Epithelial cell of prostate (primary cell): Measurements from ENCODE around the gene ZP4.

Experiments used
- DNase-seq: peaks from one replicate; pipeline ENCODE4 v3.0.0-alpha.2; 2011; ENCODE audit warnings: low read depth, low spot score
- H3K27ac ChIP-seq: fragments of 450-650 bp; 2 replicates; pipeline ENCODE4 v1.5.1; 2017; ENCODE audit warnings: mild to moderate bottlenecking

The ZP4 gene

DNA sequence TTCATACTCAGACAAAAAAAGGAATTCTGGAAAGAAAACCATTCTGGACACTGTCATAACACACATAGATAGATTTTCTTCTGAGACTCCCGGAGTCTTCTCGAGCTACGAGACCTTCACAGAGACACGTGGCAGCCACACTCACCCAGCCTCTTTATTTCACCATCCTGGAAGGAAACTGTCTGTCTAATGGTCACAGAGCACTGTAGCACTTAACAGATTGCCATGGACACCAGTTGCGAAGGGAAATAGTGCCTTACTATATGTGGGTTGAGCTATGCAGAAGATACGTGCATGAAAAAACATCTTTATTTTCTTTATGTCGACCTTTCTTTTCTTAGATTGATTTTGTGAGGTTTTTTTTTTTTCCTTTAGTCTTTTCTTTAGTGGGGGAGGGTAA, 57.9 kb downstream of the ZP4 start:
- H3K27ac ChIP-seq, result no peak overlapping the region
- no peak for DNase-seq
